GM12878 (cell line): ENCODE data around the gene RASAL2. TPM values are rescaled to one million over a fixed set of nuclear protein-coding genes. Genes with fewer than 3 reads are reported as not detected.
A peak's percentile ranks its signal among the peaks of the same experiment; 100 is the strongest.

Experiments used
- ATAC-seq: fragments of 200-7000 bp; cut with Tn5 transposase; 3 replicates; pipeline ENCODE4 v1.9.1; 2020; ENCODE audit warnings: mild to moderate bottlenecking, moderate library complexity
- BruUV-seq: library from RNA; stranded (reverse); fragments of 400-500 nt; replicated peaks from 2 replicates; lab custom pipeline; 2021; lab: Mats Ljungman, UMichigan
- CTCF ChIA-PET: fragments of 300-600 bp; sonication (Branson Sonifier 250); formaldehyde crosslinking; extraction: SDS; loops from one replicate; lab custom pipeline; 2021; ENCODE audit warnings: inconsistent platforms; lab: Yijun Ruan, JAX
- POLR2A ChIA-PET: fragments of 350-600 bp; formaldehyde crosslinking; extraction: SDS; loops from one replicate; lab custom pipeline; 2021; ENCODE audit warnings: inconsistent platforms; lab: Charles Lee
- RAD21 ChIA-PET: fragments of 300-600 bp; sonication (Branson Sonifier 250); formaldehyde crosslinking; loops from one replicate; lab custom pipeline; 2023; ENCODE audit warnings: antibody characterized with exemption; ENCODE audit not compliant: unreplicated experiment; lab: Charles Lee
- SMC1A ChIA-PET: fragments of 300-600 bp; sonication (Branson Sonifier 250); formaldehyde crosslinking; loops from one replicate; lab custom pipeline; 2023; ENCODE audit not compliant: unreplicated experiment, uncharacterized antibody; lab: Charles Lee
- DNase-seq: peaks from one replicate; pipeline ENCODE4 v3.0.0-alpha.2; 2011; ENCODE audit warnings: low read depth, low spot score
- FAIRE-seq: peaks from 3 replicates; lab custom pipeline; 2011; peaks lifted over from hg19 to GRCh38; lab: Jason Lieb, UNC
- H2AFZ ChIP-seq: 2 replicates; pipeline ENCODE4 v1.6.0; 2011; ENCODE audit warnings: low read depth, low read length, control low read depth; ENCODE audit not compliant: control insufficient read depth
- H3K27ac ChIP-seq: 2 replicates; pipeline ENCODE4 v1.5.1; 2011; ENCODE audit warnings: control low read depth; ENCODE audit not compliant: control insufficient read depth, insufficient read depth
- H3K27me3 ChIP-seq, 2 experiments: replicated peaks in 1 of 2; 2 replicates each; pipeline versions ENCODE4 v1.6.0 to v1.6.1; 2011; ENCODE audit warnings: low read length in 1 of 2; ENCODE audit not compliant: control insufficient read depth in 2 of 2, insufficient read depth in 2 of 2
- H3K36me3 ChIP-seq, 2 experiments: 2 replicates each; pipeline ENCODE4 v1.5.1; 2011; ENCODE audit warnings: low read length in 1 of 2; ENCODE audit not compliant: control insufficient read depth in 2 of 2, insufficient read depth in 2 of 2
- H3K4me1 ChIP-seq: 2 replicates; pipeline ENCODE4 v1.6.1; 2011; ENCODE audit warnings: mild to moderate bottlenecking, low read length, moderate library complexity, mixed read lengths; ENCODE audit not compliant: control insufficient read depth, insufficient read depth
- H3K4me2 ChIP-seq: 2 replicates; pipeline ENCODE4 v1.6.0; 2011; ENCODE audit warnings: control low read depth; ENCODE audit not compliant: control insufficient read depth, insufficient read depth
- H3K4me3 ChIP-seq: fragments of 200-600 bp; sonication (generic); 2 replicates; pipeline ENCODE4 v1.5.1; 2016
- H3K79me2 ChIP-seq: 2 replicates; pipeline ENCODE4 v1.6.0; 2011; ENCODE audit warnings: low read length; ENCODE audit not compliant: control insufficient read depth, insufficient read depth
- H3K9ac ChIP-seq: 2 replicates; pipeline ENCODE4 v1.8.0; 2011; ENCODE audit warnings: low read length, control low read depth, mixed read lengths; ENCODE audit not compliant: control insufficient read depth, insufficient read depth
- H3K9me3 ChIP-seq: replicated peaks from 3 replicates; pipeline ENCODE4 v1.5.1; 2011; ENCODE audit warnings: mild to moderate bottlenecking, low read length; ENCODE audit not compliant: control insufficient read depth, insufficient read depth
- H4K20me1 ChIP-seq: 2 replicates; pipeline ENCODE4 v1.6.0; 2011; ENCODE audit not compliant: control insufficient read depth, insufficient read depth
- ASH2L ChIP-seq: fragments of 300-600, 200-600 bp; sonication (generic); IDR thresholded peaks from 2 replicates; pipeline ENCODE4 v1.6.1; 2017; ENCODE audit warnings: low read depth, mild to moderate bottlenecking, borderline replicate concordance
- ATF3 ChIP-seq: IDR thresholded peaks from 2 replicates; pipeline ENCODE4 v1.6.1; 2011; ENCODE audit warnings: low read depth, mild to moderate bottlenecking, low read length, moderate library complexity, borderline replicate concordance; ENCODE audit errors: extremely low read depth
- BHLHE40 ChIP-seq, 2 experiments: fragments of 450-650 bp in 1 of 2; IDR thresholded peaks; 2 replicates each; pipeline ENCODE4 v1.6.1; 2011 to 2017; ENCODE audit warnings: low read depth in 2 of 2, borderline replicate concordance in 1 of 2, improper control_type of control experiment in 1 of 2, low read length in 1 of 2, mild to moderate bottlenecking in 1 of 2
- DPF2 ChIP-seq: fragments of 450-650 bp; IDR thresholded peaks from 2 replicates; pipeline ENCODE4 v1.6.1; 2017; ENCODE audit warnings: mild to moderate bottlenecking
- GATAD2B ChIP-seq: fragments of 450-650 bp; conservative IDR thresholded peaks from 2 replicates; pipeline ENCODE4 v1.6.1; 2017; ENCODE audit warnings: low read depth, mild to moderate bottlenecking, moderate library complexity
- HDAC2 ChIP-seq: fragments of 200-600 bp; sonication (generic); IDR thresholded peaks from 2 replicates; pipeline ENCODE4 v1.6.1; 2017
- JUND ChIP-seq: IDR thresholded peaks from 2 replicates; pipeline ENCODE4 v1.6.1; 2012; ENCODE audit warnings: low read depth, mild to moderate bottlenecking, low read length, improper control_type of control experiment, moderate library complexity
- LARP7 ChIP-seq: fragments of 450-650 bp; IDR thresholded peaks from 2 replicates; pipeline ENCODE4 v1.6.1; 2017; ENCODE audit warnings: mild to moderate bottlenecking
- PBX3 ChIP-seq: IDR thresholded peaks from 2 replicates; pipeline ENCODE4 v1.6.1; 2011; ENCODE audit warnings: mild to moderate bottlenecking, low read depth, low read length, moderate library complexity; ENCODE audit not compliant: insufficient replicate concordance
- RB1 ChIP-seq: fragments of 450-650 bp; formaldehyde crosslinking; IDR thresholded peaks from 2 replicates; pipeline ENCODE4 v1.6.1; 2017; ENCODE audit warnings: mild to moderate bottlenecking, borderline replicate concordance
- WRNIP1 ChIP-seq: IDR thresholded peaks from 2 replicates; pipeline ENCODE4 v1.6.1; 2011; ENCODE audit warnings: low read depth, low read length, improper control_type of control experiment, borderline replicate concordance
- YBX1 ChIP-seq: fragments of 450-650 bp; IDR thresholded peaks from 2 replicates; pipeline ENCODE4 v1.6.1; 2016; ENCODE audit warnings: antibody characterized with exemption
- ZBTB4 ChIP-seq: fragments of 450-650 bp; formaldehyde crosslinking; IDR thresholded peaks from 2 replicates; pipeline ENCODE4 v1.4.0; 2022; ENCODE audit warnings: mild to moderate bottlenecking, moderate library complexity
- ZNF384 ChIP-seq: IDR thresholded peaks from 2 replicates; pipeline ENCODE4 v1.6.1; 2012; ENCODE audit warnings: low read depth, mild to moderate bottlenecking, low read length, improper control_type of control experiment, borderline replicate concordance
- WGBS: methylation state at CpG from one replicate; pipeline ENCODE4 v1.1.6; 2016; ENCODE audit warnings: low lambda C conversion rate; ENCODE audit not compliant: insufficient replicate concordance, insufficient coverage; ENCODE audit errors: missing lambda C conversion rate; 5-methylcytosine and 5-hydroxymethylcytosine counted together
- in situ Hi-C: fragments of 300-500 bp; cut with MboI; formaldehyde crosslinking; loops from 9 replicates; pipeline ENCODE4 v1.14.3; 2018; ENCODE audit warnings: mixed read lengths
- intact Hi-C: fragments of 100-400 bp; cut with micrococcal nuclease; formaldehyde crosslinking; loops from one replicate; pipeline ENCODE4 v1.14.2; 2022; ENCODE audit not compliant: unreplicated experiment
- polyA plus RNA-seq, 11 experiments: library from polyadenylated mRNA; depleted of rRNA in 4 of 11; unstranded in 6 of 11; stranded (reverse) in 5 of 11; fragments of >200 nt; fragmentation: Nextera tagmentation in 4 of 11; fragmentation: Illumina TruSeq in 1 of 11; extraction: Ambion mirVana in 4 of 11; extraction: Trizol in 1 of 11; gene quantifications; 1 replicate in 1 of 11; 2 replicates in 10 of 11; pipeline versions ENCODE4 v1.2.1 to v1.2.3, GENCODE V29; 2011 to 2016; ENCODE audit warnings: inconsistent platforms in 2 of 11, missing spikeins in 2 of 11, low read depth in 1 of 11
- total RNA-seq, 4 experiments: library from RNA; depleted of rRNA in 3 of 4; stranded (reverse); fragments of >200 nt in 3 of 4; fragmentation: Illumina TruSeq in 1 of 4; extraction: Trizol in 1 of 4; gene quantifications; 2 replicates each; pipeline versions ENCODE4 v1.2.1 to v1.2.3, GENCODE V29; 2013 to 2021

RASAL2 gene
- total and polyA plus RNA-seq, 10 of the 15 experiments (the other 5 are each of a cell fraction or from before 2014, with no cell fraction given): 0.02 to 6.9 (median 0.17) TPM; not detected in 1

- DNase-seq: no peak
- ChIA-PET RAD21 (no interaction called here), CTCF (interaction anchor here (0.9 kb wide), 2 partner anchors 22 to 137 kb away, joined by 3 read pairs; no protein-coding TSS in a partner anchor), POLR2A (no interaction called here), SMC1A (interaction anchor here (0.8 to 0.9 kb wide), 2 partner anchors 11 to 102 kb away, joined by 3 read pairs; no protein-coding TSS in a partner anchor)
- no peak overlapping the region for H3K4me3 ChIP-seq
- BruUV-seq: no TSS peak
- no peak overlapping the region for H3K27ac ChIP-seq
- H3K79me2 ChIP-seq: no peaks in the 10 kb centered on the region
- no peaks in the 10 kb centered on the region for H4K20me1 ChIP-seq
- H3K27me3 ChIP-seq: no peaks in the 10 kb centered on the region
- no peak overlapping the region for H3K4me2 ChIP-seq
- no peak overlapping the region for H2AFZ ChIP-seq
- no peak for FAIRE-seq
- intact Hi-C loops (no loop called here), in situ Hi-C loops (no loop called here)
- no peaks in the 10 kb centered on the region for H3K9me3 ChIP-seq
- no peaks in the 10 kb centered on the region for H3K36me3 ChIP-seq
- peak; percentile 43; the same call in 2 of the 3 replicates for ATAC-seq
- H3K9ac ChIP-seq: no peak overlapping the region
- TF ChIP-seq RB1 (no peak), ZBTB4 (CRISPR knock-in tag) (no peak), LARP7 (no peak), ZNF384 (no peak), BHLHE40 (IDR thresholded peaks at IDR 0.05; ENCODE audit: borderline replicate concordance in 1 of 2, low read depth in 2 of 2, low read length in 1 of 2) (no peak), JUND (no peak), PBX3 (no peak), HDAC2 (no peak), YBX1 (no peak), ATF3 (no peak), GATAD2B (no peak), DPF2 (no peak), WRNIP1 (no peak), ASH2L (no peak)
- 37% methylated on average over 2 of the region's 2 CpGs for WGBS
- no peaks in the 10 kb centered on the region for H3K4me1 ChIP-seq
These were observed 74.6 kb downstream of the RASAL2 start for GRCh38 chr1:178168536-178168935.
